IMR-90 (cell line): ENCODE results near the gene MED12L. TPM values are rescaled to one million over a fixed set of nuclear protein-coding genes. Genes with fewer than 3 reads are reported as not detected.

Source experiments
- ATAC-seq: fragments of 200-7000 bp; cut with Tn5 transposase; 2 replicates; pipeline ENCODE4 v1.9.1; 2020; ENCODE audit warnings: low read depth, mild to moderate bottlenecking, moderate library complexity
- BruUV-seq: library from RNA; stranded (reverse); fragments of 400-500 nt; replicated peaks from 2 replicates; lab custom pipeline; 2021; lab: Mats Ljungman, UMichigan
- CTCF ChIA-PET: fragments of 300-600 bp; formaldehyde crosslinking; extraction: SDS; loops from one replicate; lab custom pipeline; 2021; ENCODE audit warnings: antibody characterized with exemption; lab: Yijun Ruan, JAX
- POLR2A ChIA-PET: fragments of 300-600 bp; sonication (Branson Sonifier 250); formaldehyde crosslinking; loops from one replicate; lab custom pipeline; 2022; ENCODE audit warnings: antibody characterized with exemption; ENCODE audit not compliant: unreplicated experiment; lab: Charles Lee
- DNase-seq: peaks from one replicate; pipeline ENCODE4 v3.0.0; 2013
- H2AFZ ChIP-seq: replicated peaks from 2 replicates; pipeline ENCODE3; 2013; ENCODE audit warnings: low read length, mild to moderate bottlenecking; ENCODE audit not compliant: poor library complexity
- H2AK5ac ChIP-seq: 2 replicates; pipeline ENCODE4 v1.6.1; 2013; ENCODE audit warnings: low read depth, low read length, inconsistent platforms
- H2AK9ac ChIP-seq: replicated peaks from 2 replicates; pipeline ENCODE3; 2013; ENCODE audit warnings: mild to moderate bottlenecking, low read depth, low read length, moderate library complexity; ENCODE audit not compliant: poor library complexity
- H2BK120ac ChIP-seq: 2 replicates; pipeline ENCODE4 v1.6.1; 2013; ENCODE audit warnings: low read depth, low read length, inconsistent platforms
- H2BK15ac ChIP-seq: 3 replicates; pipeline ENCODE4 v1.6.1; 2013; ENCODE audit warnings: low read depth, low read length, inconsistent platforms
- H2BK20ac ChIP-seq: 2 replicates; pipeline ENCODE4 v1.6.1; 2013; ENCODE audit warnings: low read depth, mild to moderate bottlenecking, inconsistent platforms, low read length, moderate library complexity
- H2BK5ac ChIP-seq: 2 replicates; pipeline ENCODE4 v1.6.1; 2013; ENCODE audit warnings: mild to moderate bottlenecking, low read depth, low read length, inconsistent platforms; ENCODE audit not compliant: poor library complexity, severe bottlenecking
- H3K14ac ChIP-seq: replicated peaks from 2 replicates; pipeline ENCODE4 v1.6.1; 2013; ENCODE audit warnings: low read depth, low read length, inconsistent platforms
- H3K18ac ChIP-seq: 2 replicates; pipeline ENCODE4 v1.6.1; 2013; ENCODE audit warnings: low read depth, low read length, control low read depth
- H3K23ac ChIP-seq: 2 replicates; pipeline ENCODE4 v1.6.1; 2013; ENCODE audit warnings: low read depth, low read length, inconsistent platforms
- H3K27ac ChIP-seq: 2 replicates; pipeline ENCODE4 v1.5.1; 2013; ENCODE audit warnings: mild to moderate bottlenecking, control low read depth, low read length; ENCODE audit not compliant: insufficient read depth
- H3K27me3 ChIP-seq: 2 replicates; pipeline ENCODE4 v1.6.1; 2013; ENCODE audit warnings: low read length; ENCODE audit not compliant: control insufficient read depth, insufficient read depth
- H3K36me3 ChIP-seq: 2 replicates; pipeline ENCODE4 v1.6.1; 2013; ENCODE audit warnings: low read length, mixed read lengths; ENCODE audit not compliant: control insufficient read depth, insufficient read depth
- H3K4ac ChIP-seq: 2 replicates; pipeline ENCODE4 v1.6.1; 2013; ENCODE audit warnings: low read depth, low read length, inconsistent platforms
- H3K4me1 ChIP-seq: 2 replicates; pipeline ENCODE4 v1.6.1; 2013; ENCODE audit warnings: low read length, mixed read lengths; ENCODE audit not compliant: control insufficient read depth, insufficient read depth
- H3K4me2 ChIP-seq: 2 replicates; pipeline ENCODE4 v1.6.1; 2013; ENCODE audit warnings: low read depth, mild to moderate bottlenecking, control low read depth, low read length, moderate library complexity
- H3K4me3 ChIP-seq: 2 replicates; pipeline ENCODE4 v1.5.1; 2013; ENCODE audit warnings: low read depth, mild to moderate bottlenecking, control low read depth, low read length, moderate library complexity; ENCODE audit not compliant: insufficient read depth
- H3K56ac ChIP-seq: 2 replicates; pipeline ENCODE4 v1.6.1; 2013; ENCODE audit warnings: low read length, inconsistent platforms; ENCODE audit not compliant: insufficient read depth; ENCODE audit errors: extremely low read depth
- H3K79me1 ChIP-seq, 2 experiments: 2 replicates each; pipeline ENCODE4 v1.6.1; 2013; ENCODE audit warnings: low read length in 2 of 2, inconsistent platforms in 1 of 2, low read depth in 1 of 2
- H3K9ac ChIP-seq: 2 replicates; pipeline ENCODE4 v1.6.1; 2013; ENCODE audit warnings: low read depth, low read length, control low read depth
- H3K9me1 ChIP-seq: 2 replicates; pipeline ENCODE4 v1.6.1; 2013; ENCODE audit warnings: low read length, inconsistent platforms; ENCODE audit not compliant: insufficient read depth
- H3K9me3 ChIP-seq: 2 replicates; pipeline ENCODE4 v1.6.1; 2013; ENCODE audit warnings: low read length; ENCODE audit not compliant: control insufficient read depth, insufficient read depth
- H4K20me1 ChIP-seq: 2 replicates; pipeline ENCODE4 v1.6.1; 2013; ENCODE audit warnings: low read length, inconsistent platforms; ENCODE audit not compliant: insufficient read depth
- H4K5ac ChIP-seq: 2 replicates; pipeline ENCODE4 v1.6.1; 2013; ENCODE audit warnings: mild to moderate bottlenecking, low read depth, low read length, control low read depth
- H4K8ac ChIP-seq, 2 experiments: 2 replicates each; pipeline ENCODE4 v1.6.1; 2013; ENCODE audit warnings: low read depth in 2 of 2, low read length in 2 of 2, control low read depth in 1 of 2, inconsistent platforms in 1 of 2
- H4K91ac ChIP-seq: 2 replicates; pipeline ENCODE4 v1.6.1; 2013; ENCODE audit warnings: low read depth, low read length, inconsistent platforms; ENCODE audit not compliant: insufficient read depth
- CHD1 ChIP-seq: IDR thresholded peaks from 2 replicates; pipeline ENCODE4 v1.6.1; 2012; ENCODE audit warnings: low read depth, low read length, improper control_type of control experiment
- MAFK ChIP-seq: IDR thresholded peaks from 2 replicates; pipeline ENCODE4 v1.6.1; 2012; ENCODE audit warnings: low read depth, low read length, improper control_type of control experiment
- MAZ ChIP-seq: IDR thresholded peaks from 2 replicates; pipeline ENCODE4 v1.6.1; 2012; ENCODE audit warnings: low read depth, mild to moderate bottlenecking, low read length, improper control_type of control experiment, moderate library complexity, borderline replicate concordance
- MXI1 ChIP-seq: IDR thresholded peaks from 2 replicates; pipeline ENCODE4 v1.6.1; 2012; ENCODE audit warnings: low read depth, mild to moderate bottlenecking, low read length, moderate library complexity, borderline replicate concordance
- RAD21 ChIP-seq: IDR thresholded peaks from 2 replicates; pipeline ENCODE4 v1.6.1; 2012; ENCODE audit warnings: low read length, improper control_type of control experiment
- RCOR1 ChIP-seq: IDR thresholded peaks from 2 replicates; pipeline ENCODE4 v1.6.1; 2012; ENCODE audit warnings: mild to moderate bottlenecking, low read length, improper control_type of control experiment; ENCODE audit not compliant: insufficient replicate concordance
- RFX5 ChIP-seq: IDR thresholded peaks from 2 replicates; pipeline ENCODE4 v1.8.0; 2012; ENCODE audit warnings: low read depth, mild to moderate bottlenecking, low read length, moderate library complexity
- SMC3 ChIP-seq: fragments of 150-350 bp; IDR thresholded peaks from 2 replicates; pipeline ENCODE4 v1.6.1; 2016; ENCODE audit warnings: low read depth, mild to moderate bottlenecking, antibody characterized with exemption, low read length, moderate library complexity
- WGBS, 2 experiments: methylation state at CpG; one replicate each; pipeline versions ENCODE4 v1.1.5 to v1.1.7; 2013; ENCODE audit warnings: missing lambda C conversion rate in 2 of 2; ENCODE audit not compliant: insufficient read length in 1 of 2; ENCODE audit errors: extremely low coverage in 2 of 2; 5-methylcytosine and 5-hydroxymethylcytosine counted together
- dilution Hi-C: fragments of 300-500 bp; cut with HindIII; formaldehyde crosslinking; loops from one replicate; pipeline ENCODE4 v1.14.3; 2018; ENCODE audit warnings: low sequenced_read_pairs; ENCODE audit not compliant: unreplicated experiment
- in situ Hi-C: fragments of 300-500 bp; cut with MboI; formaldehyde crosslinking; loops from 3 replicates; pipeline ENCODE4 v1.14.3; 2019; ENCODE audit warnings: low sequenced_read_pairs, inconsistent platforms, mixed read lengths
- intact Hi-C: fragments of 100-400 bp; cut with micrococcal nuclease; formaldehyde crosslinking; loops from 2 replicates; pipeline ENCODE4 v1.10.0; 2022
- polyA plus RNA-seq, 3 experiments: library from polyadenylated mRNA; depleted of rRNA; stranded (reverse); fragments of >200 nt; gene quantifications; 2 replicates each; pipeline ENCODE4 v1.2.3, GENCODE V29; 2012; ENCODE audit warnings: low replicate concordance in 1 of 3
- total RNA-seq: library from RNA; depleted of rRNA; stranded (reverse); fragments of >200 nt; gene quantifications from 2 replicates; pipeline ENCODE4 v1.2.3, GENCODE V29; 2012
- TF ChIP-seq, protein P1 (sequence below): conservative IDR thresholded peaks from 2 replicates; pipeline ENCODE4 v1.5.1; 2012; ENCODE audit warnings: mild to moderate bottlenecking, low read depth, low read length, improper control_type of control experiment
- TF ChIP-seq, protein P2 (sequence below): fragments of 150-350 bp; IDR thresholded peaks from 2 replicates; pipeline ENCODE4 v1.6.1; 2016; ENCODE audit warnings: low read depth, mild to moderate bottlenecking, low read length, moderate library complexity, borderline replicate concordance

Gene MED12L
- total and polyA plus RNA-seq, 2 of the 4 experiments (the other 2 are of a cell fraction), result 0.05 to 0.18 TPM

DNA sequence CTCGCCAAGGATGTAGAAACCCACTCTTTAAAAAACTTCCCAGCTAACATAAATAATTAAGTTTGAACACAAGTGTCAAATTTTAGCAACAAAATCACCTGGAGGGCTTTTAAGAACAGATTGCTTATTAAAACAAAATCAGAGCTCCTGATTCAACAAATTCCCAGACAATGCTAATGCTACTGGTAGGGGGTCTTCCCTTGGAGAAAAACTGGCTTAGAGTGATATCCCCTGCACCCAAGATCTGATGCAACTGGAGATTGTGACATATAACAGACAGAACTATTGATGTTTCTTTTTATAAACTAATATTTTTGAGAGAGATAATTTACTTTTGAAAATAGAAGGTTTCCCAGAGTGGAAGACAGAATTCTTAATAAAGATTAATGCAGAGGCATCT, 355.5 kb downstream of the MED12L start:
- no peak overlapping the region for H2BK15ac ChIP-seq
- H3K18ac ChIP-seq, result no peak overlapping the region
- no peaks in the 10 kb centered on the region for H3K27me3 ChIP-seq
- no peak overlapping the region for H3K23ac ChIP-seq
- no peak overlapping the region for H3K27ac ChIP-seq
- H3K4ac ChIP-seq, result no peak overlapping the region
- in situ Hi-C loops, result no loop called here
- POLR2A ChIA-PET, result no interaction called here
- H3K4me1 ChIP-seq, result no peaks in the 10 kb centered on the region
- H3K9me1 ChIP-seq, result no peaks in the 10 kb centered on the region
- ATAC-seq (no peak), DNase-seq (no peak)
- no peak overlapping the region for H2BK5ac ChIP-seq
- H2BK20ac ChIP-seq, result no peak overlapping the region
- no peak overlapping the region for H2AK9ac ChIP-seq
- no peak overlapping the region for H3K56ac ChIP-seq
- H4K5ac ChIP-seq, result no peak overlapping the region
- no peak overlapping the region for H2AK5ac ChIP-seq
- H4K8ac ChIP-seq, result no peak overlapping the region
- H2AFZ ChIP-seq, result no peak overlapping the region
- intact Hi-C loops, result no loop called here
- no peaks in the 10 kb centered on the region for H4K20me1 ChIP-seq
- H3K9me3 ChIP-seq, result no peaks in the 10 kb centered on the region
- BruUV-seq, result no TSS peak
- H3K4me3 ChIP-seq, result no peak overlapping the region
- H3K4me2 ChIP-seq, result no peak overlapping the region
- no peak overlapping the region for H4K91ac ChIP-seq
- no peaks in the 10 kb centered on the region for H3K36me3 ChIP-seq
- H3K14ac ChIP-seq, result no peak overlapping the region
- H2BK120ac ChIP-seq, result no peak overlapping the region
- H3K79me1 ChIP-seq, result no peaks in the 10 kb centered on the region
- TF ChIP-seq, protein P1, sequence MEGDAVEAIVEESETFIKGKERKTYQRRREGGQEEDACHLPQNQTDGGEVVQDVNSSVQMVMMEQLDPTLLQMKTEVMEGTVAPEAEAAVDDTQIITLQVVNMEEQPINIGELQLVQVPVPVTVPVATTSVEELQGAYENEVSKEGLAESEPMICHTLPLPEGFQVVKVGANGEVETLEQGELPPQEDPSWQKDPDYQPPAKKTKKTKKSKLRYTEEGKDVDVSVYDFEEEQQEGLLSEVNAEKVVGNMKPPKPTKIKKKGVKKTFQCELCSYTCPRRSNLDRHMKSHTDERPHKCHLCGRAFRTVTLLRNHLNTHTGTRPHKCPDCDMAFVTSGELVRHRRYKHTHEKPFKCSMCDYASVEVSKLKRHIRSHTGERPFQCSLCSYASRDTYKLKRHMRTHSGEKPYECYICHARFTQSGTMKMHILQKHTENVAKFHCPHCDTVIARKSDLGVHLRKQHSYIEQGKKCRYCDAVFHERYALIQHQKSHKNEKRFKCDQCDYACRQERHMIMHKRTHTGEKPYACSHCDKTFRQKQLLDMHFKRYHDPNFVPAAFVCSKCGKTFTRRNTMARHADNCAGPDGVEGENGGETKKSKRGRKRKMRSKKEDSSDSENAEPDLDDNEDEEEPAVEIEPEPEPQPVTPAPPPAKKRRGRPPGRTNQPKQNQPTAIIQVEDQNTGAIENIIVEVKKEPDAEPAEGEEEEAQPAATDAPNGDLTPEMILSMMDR, result no peak
- TF ChIP-seq, protein P2, sequence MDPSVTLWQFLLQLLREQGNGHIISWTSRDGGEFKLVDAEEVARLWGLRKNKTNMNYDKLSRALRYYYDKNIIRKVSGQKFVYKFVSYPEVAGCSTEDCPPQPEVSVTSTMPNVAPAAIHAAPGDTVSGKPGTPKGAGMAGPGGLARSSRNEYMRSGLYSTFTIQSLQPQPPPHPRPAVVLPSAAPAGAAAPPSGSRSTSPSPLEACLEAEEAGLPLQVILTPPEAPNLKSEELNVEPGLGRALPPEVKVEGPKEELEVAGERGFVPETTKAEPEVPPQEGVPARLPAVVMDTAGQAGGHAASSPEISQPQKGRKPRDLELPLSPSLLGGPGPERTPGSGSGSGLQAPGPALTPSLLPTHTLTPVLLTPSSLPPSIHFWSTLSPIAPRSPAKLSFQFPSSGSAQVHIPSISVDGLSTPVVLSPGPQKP, result no peak
- TF ChIP-seq RAD21 (no peak), MAZ (no peak), RFX5 (no peak), SMC3 (no peak), MAFK (no peak), CHD1 (no peak), RCOR1 (no peak), MXI1 (no peak)
- dilution Hi-C loops, result no loop called here
- no peak overlapping the region for H3K9ac ChIP-seq
- CTCF ChIA-PET, result interaction anchor here (0.7 to 1.5 kb wide), 3 partner anchors 10 to 398 kb away, joined by 3 to 5 read pairs (median 3); no protein-coding TSS in a partner anchor
- WGBS, 2 experiments, result 100% methylated on average over 1 of the region's 1 CpG; no CpG with 5 or more reads in 1 of the 2 experiments
